GM12873 (cell line): ENCODE data around the gene VAMP8.

ENCODE experiments used
- TF ChIP-seq, protein P1 (sequence below): IDR thresholded peaks from 2 replicates; pipeline ENCODE4 v1.5.1; 2012; ENCODE audit warnings: low read depth, mild to moderate bottlenecking, moderate library complexity, low read length, control low read depth; ENCODE audit not compliant: insufficient read depth; ENCODE audit errors: missing control alignments

VAMP8 gene

DNA sequence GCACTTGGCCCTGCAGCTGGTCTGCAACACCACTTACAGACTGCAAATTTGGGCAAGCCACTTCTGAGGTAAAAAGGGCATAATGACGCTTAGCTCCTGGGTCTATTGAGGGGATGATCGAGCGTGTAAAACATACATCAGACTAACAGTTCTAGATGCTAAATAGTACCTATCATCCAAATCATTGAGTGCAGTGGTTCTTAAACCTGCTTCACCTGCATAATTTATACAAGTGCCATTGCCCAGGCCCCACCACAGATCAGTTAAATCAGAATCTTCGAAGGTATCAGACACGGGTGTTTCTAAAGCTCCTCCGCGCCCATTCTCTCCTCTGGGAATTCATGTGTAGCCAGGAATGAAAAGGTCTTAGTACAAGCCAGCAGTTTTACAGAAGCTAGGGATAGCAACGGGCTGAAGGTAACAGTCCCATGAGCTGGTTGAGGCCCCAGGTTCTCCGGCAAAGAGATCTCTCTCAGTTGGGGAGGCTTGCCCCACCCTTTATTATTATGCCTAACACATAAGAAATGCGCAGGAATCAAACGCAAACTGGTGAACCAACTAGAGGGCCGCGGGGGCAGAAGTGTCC is 17.4 kb downstream of the VAMP8 start:
- TF ChIP-seq, protein P1, sequence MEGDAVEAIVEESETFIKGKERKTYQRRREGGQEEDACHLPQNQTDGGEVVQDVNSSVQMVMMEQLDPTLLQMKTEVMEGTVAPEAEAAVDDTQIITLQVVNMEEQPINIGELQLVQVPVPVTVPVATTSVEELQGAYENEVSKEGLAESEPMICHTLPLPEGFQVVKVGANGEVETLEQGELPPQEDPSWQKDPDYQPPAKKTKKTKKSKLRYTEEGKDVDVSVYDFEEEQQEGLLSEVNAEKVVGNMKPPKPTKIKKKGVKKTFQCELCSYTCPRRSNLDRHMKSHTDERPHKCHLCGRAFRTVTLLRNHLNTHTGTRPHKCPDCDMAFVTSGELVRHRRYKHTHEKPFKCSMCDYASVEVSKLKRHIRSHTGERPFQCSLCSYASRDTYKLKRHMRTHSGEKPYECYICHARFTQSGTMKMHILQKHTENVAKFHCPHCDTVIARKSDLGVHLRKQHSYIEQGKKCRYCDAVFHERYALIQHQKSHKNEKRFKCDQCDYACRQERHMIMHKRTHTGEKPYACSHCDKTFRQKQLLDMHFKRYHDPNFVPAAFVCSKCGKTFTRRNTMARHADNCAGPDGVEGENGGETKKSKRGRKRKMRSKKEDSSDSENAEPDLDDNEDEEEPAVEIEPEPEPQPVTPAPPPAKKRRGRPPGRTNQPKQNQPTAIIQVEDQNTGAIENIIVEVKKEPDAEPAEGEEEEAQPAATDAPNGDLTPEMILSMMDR: no peak

DNA sequence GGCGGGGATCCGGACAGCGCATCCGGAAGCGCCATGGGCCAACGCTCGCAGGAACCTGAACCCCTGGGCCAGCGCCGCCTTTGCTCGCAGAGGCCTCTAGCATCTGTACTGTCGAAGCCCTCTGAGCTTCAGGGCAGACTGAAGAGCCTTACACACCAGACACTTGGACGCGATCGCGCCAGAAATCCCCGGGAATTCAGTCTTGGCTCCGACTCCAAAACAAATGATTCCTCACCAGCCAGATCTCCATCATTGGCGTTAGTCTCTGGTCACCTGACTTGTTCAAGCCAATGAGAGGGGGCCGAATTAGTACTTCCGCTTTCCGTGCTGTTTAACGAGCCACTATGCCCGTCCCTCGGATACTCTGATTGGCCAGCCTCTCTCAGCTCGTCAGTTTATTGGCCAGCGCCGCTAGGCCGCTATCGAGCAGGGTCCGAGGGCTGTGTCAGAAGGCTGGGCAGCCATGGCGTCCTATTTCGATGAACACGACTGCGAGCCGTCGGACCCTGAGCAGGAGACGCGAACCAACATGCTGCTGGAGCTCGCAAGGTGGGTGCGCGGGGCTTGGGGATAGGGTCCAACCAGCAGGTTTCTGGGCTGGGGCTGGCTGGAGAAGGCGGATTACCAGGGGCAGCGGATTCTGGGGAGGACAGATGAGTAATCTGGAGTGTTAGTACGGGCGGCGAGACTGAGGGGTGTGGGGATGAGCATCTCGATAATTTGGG is 18.1 kb downstream of the VAMP8 start, which contains the start of gene RNF181:
RNF181 (plus strand) TSS at position 445 of the 725 bp plus-strand sequence; CDS start at position 464, 19 bp downstream.
- TF ChIP-seq, protein P1: no peak

DNA sequence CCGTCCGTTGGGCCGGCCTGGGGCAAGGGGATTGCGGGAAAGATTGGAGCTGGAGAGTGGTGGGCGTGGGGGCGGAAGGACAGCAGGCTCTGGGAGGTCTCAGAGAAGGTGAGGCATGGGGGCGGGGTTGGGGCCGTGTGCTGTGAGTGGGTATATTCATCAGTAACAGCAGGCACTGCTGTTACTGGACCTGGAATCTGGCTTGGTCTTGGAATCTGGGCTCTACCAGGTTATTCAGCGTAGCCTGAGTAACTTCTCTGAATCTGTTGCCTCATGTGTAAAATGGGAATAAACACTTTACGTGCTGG is 18.6 kb downstream of the VAMP8 start:
- TF ChIP-seq, protein P1: no peak

GRCh38 chr2:85596486-85597143 is 19.2 kb downstream of the VAMP8 start:
- TF ChIP-seq, protein P1: no peak

GRCh38 chr2:85597241-85597640 is 19.9 kb downstream of the VAMP8 start:
- TF ChIP-seq, protein P1: no peak

DNA sequence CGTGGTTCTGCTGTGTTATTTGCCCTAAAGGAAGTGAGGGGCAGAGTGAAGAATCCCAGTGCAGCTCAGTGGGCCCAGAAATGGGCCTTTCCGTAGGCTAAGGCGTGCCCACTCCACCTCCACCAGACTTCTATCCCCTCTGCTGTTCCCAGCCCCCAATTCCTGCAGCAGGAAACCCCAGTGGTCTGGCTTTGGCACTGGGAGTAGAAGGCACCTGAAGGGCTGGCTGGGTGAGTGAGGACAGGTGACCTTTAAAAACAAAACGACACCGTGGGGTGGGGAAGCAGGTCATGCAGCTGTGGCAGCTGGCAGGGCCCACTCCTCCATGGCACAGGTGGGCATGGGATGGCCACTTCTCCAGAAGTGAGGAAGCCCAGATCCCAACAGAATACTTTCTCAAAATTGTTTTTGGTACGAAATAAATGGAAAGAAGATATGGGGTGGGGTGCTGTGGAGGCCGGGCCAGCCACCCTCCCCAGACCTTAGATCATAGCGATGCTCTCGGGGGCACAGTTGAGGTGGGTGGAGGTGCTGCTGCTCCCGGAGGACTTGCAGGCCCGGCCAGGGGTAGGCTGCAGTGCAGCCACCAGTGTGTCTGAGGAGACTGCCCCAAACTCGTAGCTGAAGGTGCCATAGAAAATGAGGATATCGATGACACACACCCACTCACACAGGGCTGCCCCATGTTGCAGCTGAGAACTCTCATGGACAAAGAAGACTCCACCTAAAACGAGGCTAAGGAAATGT is 21.4 kb downstream of the VAMP8 start:
- TF ChIP-seq, protein P1: no peak
